Activated naive CD8-positive, alpha-beta T cell treated with anti-CD3 and anti-CD28 coated beads for 36 hours (primary cell): ENCODE measurements around the gene LASP1. TPM values are rescaled to one million over a fixed set of nuclear protein-coding genes. Genes with fewer than 3 reads are reported as not detected.
A peak's percentile ranks its signal among the peaks of the same experiment; 100 is the strongest.
"Not testable (repeated sequence)": the region's sequence is repeated elsewhere in the genome, so short reads cannot be mapped to it uniquely, and the experiment has no call there.

ENCODE experiments used
- DNase-seq: peaks from one replicate; pipeline ENCODE4 v3.0.0; 2021
- H3K27ac Mint-ChIP-seq: one replicate; pipeline ENCODE4 v1.8.0; 2022; ENCODE audit warnings: mild to moderate bottlenecking, moderate library complexity, mixed read lengths
- H3K27me3 Mint-ChIP-seq: one replicate; pipeline ENCODE4 v1.8.0; 2022; ENCODE audit warnings: mild to moderate bottlenecking, mixed read lengths
- H3K36me3 Mint-ChIP-seq: one replicate; pipeline ENCODE4 v1.8.0; 2021; ENCODE audit warnings: mild to moderate bottlenecking, mixed read lengths
- H3K4me1 Mint-ChIP-seq: one replicate; pipeline ENCODE4 v1.8.0; 2021; ENCODE audit warnings: mixed read lengths
- H3K4me3 Mint-ChIP-seq: one replicate; pipeline ENCODE4 v1.8.0; 2022; ENCODE audit warnings: mild to moderate bottlenecking, moderate library complexity, mixed read lengths
- H3K9me3 Mint-ChIP-seq: one replicate; pipeline ENCODE4 v1.8.0; 2022; ENCODE audit warnings: mixed read lengths
- total RNA-seq, 2 experiments: library from RNA; stranded (reverse); gene quantifications; one replicate each; pipeline ENCODE4 v1.2.3, GENCODE V29; 2021

LASP1 gene
- total RNA-seq, 2 experiments from 2014 or later = 131 TPM

DNA sequence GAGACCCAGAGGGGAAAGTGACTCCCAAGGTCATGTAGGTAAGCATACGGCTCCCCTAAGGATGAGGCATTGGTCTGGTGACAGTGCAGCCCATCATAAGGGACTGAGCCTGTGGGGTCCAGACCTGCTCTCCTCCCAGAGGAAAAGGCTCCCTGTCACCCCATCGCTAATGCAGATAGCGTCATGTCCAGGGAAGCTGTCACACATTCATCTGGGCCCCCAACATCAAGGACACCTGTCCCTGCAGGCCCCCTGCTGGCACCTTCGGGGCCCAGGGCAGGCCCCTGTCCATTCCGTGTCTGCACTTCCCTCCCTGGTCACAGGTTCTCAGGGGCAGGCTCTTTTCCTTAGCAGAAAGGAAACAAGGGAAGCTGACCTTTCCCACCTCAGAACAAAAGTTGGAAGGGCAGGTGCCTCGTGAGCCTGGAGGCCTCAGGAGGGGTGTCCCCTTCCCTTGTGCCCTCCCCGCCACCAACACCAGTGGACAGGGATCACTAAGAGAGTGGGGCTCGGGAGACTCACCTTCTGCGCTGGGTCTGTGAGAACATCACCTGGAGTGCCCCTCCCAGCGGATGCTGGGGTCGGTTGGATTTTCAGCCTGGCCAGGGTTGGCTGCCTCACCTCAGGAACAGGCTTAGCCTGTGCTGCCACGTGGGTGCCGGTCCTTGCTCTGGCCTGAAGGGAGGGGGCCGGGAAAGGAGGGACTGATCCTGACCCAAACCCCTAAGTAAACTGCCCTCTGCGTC, 38.2 kb downstream of the LASP1 start:
- H3K4me3 Mint-ChIP-seq = peak overlapping the region; percentile 25
- DNase-seq = no peak
- peak overlapping the region; percentile 82 for H3K27ac Mint-ChIP-seq

GRCh38 chr17:38908676-38909181, 38.9 kb downstream of the LASP1 start:
- Mint-ChIP-seq H3K4me1 (peaks cover 31% of the 10 kb centered on the region), H3K9me3 (no peaks in the 10 kb centered on the region), H3K27ac (peak overlapping the region; percentile 82), H3K36me3 (peaks cover 22% of the 10 kb centered on the region), H3K27me3 (no peaks in the 10 kb centered on the region), H3K4me3 (peak overlapping the region; percentile 25)
- no peak for DNase-seq

More for the DNA sequence above, 38.2 kb downstream of the LASP1 start:
- no peaks in the 10 kb centered on the region for H3K9me3 Mint-ChIP-seq
- H3K36me3 Mint-ChIP-seq = peaks cover 29% of the 10 kb centered on the region
- H3K4me1 Mint-ChIP-seq = peaks cover 34% of the 10 kb centered on the region
- no peaks in the 10 kb centered on the region for H3K27me3 Mint-ChIP-seq

- no peak for DNase-seq
- H3K4me3 Mint-ChIP-seq = no peak overlapping the region
- peaks cover 28% of the 10 kb centered on the region for H3K4me1 Mint-ChIP-seq
- H3K36me3 Mint-ChIP-seq = peaks cover 14% of the 10 kb centered on the region
- H3K27ac Mint-ChIP-seq = no peak overlapping the region
- no peaks in the 10 kb centered on the region for H3K9me3 Mint-ChIP-seq
- no peaks in the 10 kb centered on the region for H3K27me3 Mint-ChIP-seq
Observed at GRCh38 chr17:38910325-38910724, 40.5 kb downstream of the LASP1 start.

DNA sequence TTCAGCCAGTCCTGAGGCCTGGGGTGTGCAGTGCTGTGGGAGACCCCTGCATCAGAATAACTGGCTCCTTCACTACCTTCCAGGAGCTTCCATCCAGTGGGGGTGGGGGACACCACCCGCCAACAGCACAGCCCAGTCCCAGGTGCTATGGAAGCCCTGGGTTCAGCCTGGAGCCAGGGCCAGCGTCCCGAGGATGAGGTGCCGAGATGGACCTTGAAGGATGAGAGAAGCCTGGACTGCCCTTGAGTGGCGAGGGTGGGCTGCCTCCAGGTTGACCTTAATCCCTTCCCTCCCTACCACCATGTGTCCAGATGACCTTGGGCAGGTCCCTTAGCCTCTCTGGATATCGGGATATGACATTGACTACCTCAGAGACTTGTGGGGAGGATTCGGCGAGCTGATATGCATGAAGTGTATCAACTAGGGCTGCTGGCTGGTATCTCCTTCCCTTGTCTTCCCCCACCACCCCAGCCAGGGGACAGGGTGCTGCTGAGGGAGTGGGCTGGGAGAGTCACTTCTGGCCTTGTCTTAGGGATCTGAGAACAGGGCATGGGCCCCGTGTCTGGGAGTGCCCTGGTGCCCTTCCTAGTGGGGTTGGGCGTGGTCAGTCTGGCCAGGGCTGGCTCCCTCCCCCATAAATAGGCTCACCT, 41.3 kb downstream of the LASP1 start:
- H3K4me1 Mint-ChIP-seq = peaks cover 20% of the 10 kb centered on the region
- DNase-seq = no peak
- no peak overlapping the region for H3K4me3 Mint-ChIP-seq
- peak overlapping the region; percentile 25 for H3K27ac Mint-ChIP-seq
- no peaks in the 10 kb centered on the region for H3K9me3 Mint-ChIP-seq
- no peaks in the 10 kb centered on the region for H3K27me3 Mint-ChIP-seq
- H3K36me3 Mint-ChIP-seq = peaks cover 19% of the 10 kb centered on the region

- Mint-ChIP-seq H3K4me1 (peaks cover 19% of the 10 kb centered on the region), H3K36me3 (peaks cover 19% of the 10 kb centered on the region)
- not testable (repeated sequence) for DNase-seq, H3K4me3 Mint-ChIP-seq, H3K9me3 Mint-ChIP-seq, H3K27ac Mint-ChIP-seq, H3K27me3 Mint-ChIP-seq
Observed at GRCh38 chr17:38911731-38912081, 41.8 kb downstream of the LASP1 start.

DNA sequence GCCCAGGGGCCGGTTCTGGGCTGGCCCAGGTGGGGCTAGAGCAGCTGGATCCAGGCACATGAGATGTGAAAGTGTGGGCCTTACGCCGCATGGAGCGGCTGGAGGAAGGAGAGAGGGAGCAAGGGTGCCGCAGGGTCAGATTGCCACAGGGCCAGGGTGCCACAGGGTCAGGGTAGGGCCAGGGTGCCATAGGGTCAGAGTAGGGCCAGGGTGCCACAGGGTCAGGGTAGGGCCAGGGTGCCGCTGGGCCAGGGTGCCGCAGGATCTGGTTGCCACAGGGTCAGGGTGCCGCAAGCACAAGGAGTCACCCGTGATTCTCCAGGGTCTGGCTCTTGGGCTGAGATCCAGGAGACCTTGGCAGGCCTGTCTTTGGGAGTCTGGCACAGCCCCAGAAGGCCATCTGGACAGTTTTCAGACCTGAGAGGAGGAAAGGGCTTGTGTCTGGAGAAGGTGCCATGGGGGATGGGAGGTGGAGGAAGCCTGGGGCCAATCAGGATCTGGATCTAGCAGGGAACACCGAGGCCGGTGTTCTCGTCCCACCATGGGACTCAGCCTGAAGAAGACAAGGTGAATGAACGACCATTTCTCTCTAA, 42.5 kb downstream of the LASP1 start:
- Mint-ChIP-seq H3K27me3 (no peaks in the 10 kb centered on the region), H3K4me1 (peaks cover 19% of the 10 kb centered on the region), H3K36me3 (peaks cover 19% of the 10 kb centered on the region), H3K4me3 (no peak overlapping the region), H3K27ac (no peak overlapping the region), H3K9me3 (no peaks in the 10 kb centered on the region)
- no peak for DNase-seq

- H3K4me3 Mint-ChIP-seq = no peak overlapping the region
- H3K27ac Mint-ChIP-seq = peak overlapping the region; percentile 48
- DNase-seq = no peak
- H3K27me3 Mint-ChIP-seq = no peaks in the 10 kb centered on the region
- no peaks in the 10 kb centered on the region for H3K9me3 Mint-ChIP-seq
- peaks cover 11% of the 10 kb centered on the region for H3K4me1 Mint-ChIP-seq
- peaks cover 23% of the 10 kb centered on the region for H3K36me3 Mint-ChIP-seq
Observed at GRCh38 chr17:38914741-38915638, 45.1 kb downstream of the LASP1 start.

- peak overlapping the region; percentile 48 for H3K27ac Mint-ChIP-seq
- peaks cover 25% of the 10 kb centered on the region for H3K36me3 Mint-ChIP-seq
- no peak overlapping the region for H3K4me3 Mint-ChIP-seq
- no peak for DNase-seq
- peaks cover 12% of the 10 kb centered on the region for H3K4me1 Mint-ChIP-seq
- no peaks in the 10 kb centered on the region for H3K9me3 Mint-ChIP-seq
- no peaks in the 10 kb centered on the region for H3K27me3 Mint-ChIP-seq
Observed at GRCh38 chr17:38915639-38915995, 45.8 kb downstream of the LASP1 start.

GRCh38 chr17:38916771-38917170, 46.9 kb downstream of the LASP1 start:
- no peak for DNase-seq
- Mint-ChIP-seq H3K27me3 (no peaks in the 10 kb centered on the region), H3K27ac (peak overlapping the region; percentile 6), H3K36me3 (peaks cover 24% of the 10 kb centered on the region), H3K9me3 (no peaks in the 10 kb centered on the region), H3K4me3 (no peak overlapping the region), H3K4me1 (peaks cover 23% of the 10 kb centered on the region)

DNA sequence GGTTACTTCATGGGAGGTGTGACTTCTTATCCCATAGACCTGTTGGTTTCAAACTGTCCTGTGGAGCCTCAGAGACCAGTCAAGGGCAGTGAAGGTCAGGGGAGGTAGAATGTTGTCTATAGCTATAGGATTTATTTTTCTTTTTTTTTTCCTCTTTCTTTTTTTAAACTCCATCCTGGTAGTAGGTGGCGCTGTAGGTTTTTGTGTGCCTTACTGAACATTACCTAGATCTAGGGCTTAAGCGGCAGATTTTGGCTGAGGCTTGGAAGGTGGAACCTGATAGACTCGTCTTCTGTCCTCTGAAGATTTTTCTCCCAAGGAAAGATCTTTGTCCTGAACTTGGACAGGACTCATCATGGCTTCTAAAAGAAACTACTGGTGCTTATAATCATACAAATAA, 47.4 kb downstream of the LASP1 start:
- H3K9me3 Mint-ChIP-seq = no peaks in the 10 kb centered on the region
- no peak for DNase-seq
- H3K27me3 Mint-ChIP-seq = no peaks in the 10 kb centered on the region
- peaks cover 27% of the 10 kb centered on the region for H3K4me1 Mint-ChIP-seq
- no peak overlapping the region for H3K4me3 Mint-ChIP-seq
- H3K27ac Mint-ChIP-seq = peak overlapping the region; percentile 6
- H3K36me3 Mint-ChIP-seq = peaks cover 24% of the 10 kb centered on the region

DNA sequence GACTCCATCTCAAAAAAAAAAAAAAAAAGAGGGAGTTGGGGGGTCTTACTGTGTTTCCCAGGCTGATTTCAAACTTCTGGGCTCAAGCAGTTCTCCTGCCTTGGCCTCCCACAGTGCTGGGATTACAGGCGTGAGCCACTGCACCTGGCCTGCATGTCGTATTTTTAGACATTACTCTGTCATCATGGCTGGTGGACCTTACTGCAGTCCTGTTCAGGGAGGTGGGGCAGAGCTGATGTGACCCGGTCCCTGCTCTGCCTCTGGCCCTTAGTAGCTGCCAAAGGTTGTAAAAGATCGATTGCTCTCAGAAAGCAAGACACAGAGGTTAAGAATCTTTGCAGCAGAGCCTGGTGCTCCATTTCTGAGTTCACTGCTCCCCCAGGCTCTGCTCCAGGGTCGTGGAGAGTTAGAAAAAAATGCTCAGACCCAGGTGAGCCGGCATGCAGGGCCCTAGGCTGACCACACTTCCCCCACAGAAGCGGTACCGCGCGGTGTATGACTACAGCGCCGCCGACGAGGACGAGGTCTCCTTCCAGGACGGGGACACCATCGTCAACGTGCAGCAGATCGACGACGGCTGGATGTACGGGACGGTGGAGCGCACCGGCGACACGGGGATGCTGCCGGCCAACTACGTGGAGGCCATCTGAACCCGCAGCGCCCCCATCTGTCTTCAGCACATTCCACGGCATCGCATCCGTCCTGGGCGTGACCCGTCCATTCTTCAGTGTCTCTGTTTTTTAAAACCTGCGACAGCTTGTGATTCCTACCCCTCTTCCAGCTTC, 48.5 kb downstream of the LASP1 start:
- DNase-seq = no peak
- no peaks in the 10 kb centered on the region for H3K9me3 Mint-ChIP-seq
- H3K27me3 Mint-ChIP-seq = no peaks in the 10 kb centered on the region
- peaks cover 27% of the 10 kb centered on the region for H3K4me1 Mint-ChIP-seq
- H3K4me3 Mint-ChIP-seq = no peak overlapping the region
- no peak overlapping the region for H3K27ac Mint-ChIP-seq
- peaks cover 24% of the 10 kb centered on the region for H3K36me3 Mint-ChIP-seq

GRCh38 chr17:38918916-38919315, 49.1 kb downstream of the LASP1 start:
- Mint-ChIP-seq H3K9me3 (no peaks in the 10 kb centered on the region), H3K4me1 (peaks cover 30% of the 10 kb centered on the region), H3K36me3 (peaks cover 24% of the 10 kb centered on the region), H3K27ac (no peak overlapping the region), H3K27me3 (no peaks in the 10 kb centered on the region), H3K4me3 (no peak overlapping the region)
- no peak for DNase-seq

- no peak overlapping the region for H3K4me3 Mint-ChIP-seq
- H3K9me3 Mint-ChIP-seq = no peaks in the 10 kb centered on the region
- H3K4me1 Mint-ChIP-seq = peaks cover 31% of the 10 kb centered on the region
- H3K36me3 Mint-ChIP-seq = peaks cover 20% of the 10 kb centered on the region
- no peak for DNase-seq
- no peaks in the 10 kb centered on the region for H3K27me3 Mint-ChIP-seq
- H3K27ac Mint-ChIP-seq = no peak overlapping the region
Observed at GRCh38 chr17:38919316-38920078, 49.6 kb downstream of the LASP1 start.
